Astrocyte (in vitro differentiated cells and primary cell): ENCODE measurements around the gene NT5C3B. TPM values are rescaled to one million over a fixed set of nuclear protein-coding genes. Genes with fewer than 3 reads are reported as not detected.

Source experiments
- DNase-seq: peaks from one replicate; pipeline ENCODE4 v3.0.0-alpha.2; 2010; ENCODE audit warnings: low read depth
- FAIRE-seq: peaks from 2 replicates; lab custom pipeline; 2011; peaks lifted over from hg19 to GRCh38; lab: Jason Lieb, UNC
- H2AFZ ChIP-seq: 2 replicates; pipeline ENCODE4 v1.6.0; 2012; ENCODE audit warnings: low read depth, low read length, inconsistent platforms
- H3K27ac ChIP-seq: 2 replicates; pipeline ENCODE4 v1.5.1; 2011; ENCODE audit warnings: low read depth, low read length, inconsistent platforms
- H3K27me3 ChIP-seq: 2 replicates; pipeline ENCODE4 v1.6.0; 2011; ENCODE audit warnings: low read length, inconsistent platforms; ENCODE audit not compliant: insufficient read depth
- H3K36me3 ChIP-seq: 2 replicates; pipeline ENCODE4 v1.5.1; 2011; ENCODE audit warnings: low read length, inconsistent platforms; ENCODE audit not compliant: insufficient read depth
- H3K4me1 ChIP-seq: 2 replicates; pipeline ENCODE4 v1.5.1; 2011; ENCODE audit warnings: low read length, inconsistent platforms; ENCODE audit not compliant: insufficient read depth
- H3K4me2 ChIP-seq: 2 replicates; pipeline ENCODE4 v1.6.0; 2012; ENCODE audit warnings: low read length, inconsistent platforms
- H3K4me3 ChIP-seq: 2 replicates; pipeline ENCODE4 v1.5.1; 2011; ENCODE audit warnings: low read depth, mild to moderate bottlenecking, low read length, inconsistent platforms; ENCODE audit not compliant: insufficient read depth
- H3K79me2 ChIP-seq: 2 replicates; pipeline ENCODE4 v1.6.0; 2012; ENCODE audit warnings: mild to moderate bottlenecking, low read length, inconsistent platforms; ENCODE audit not compliant: insufficient read depth
- H3K9ac ChIP-seq: 2 replicates; pipeline ENCODE4 v1.6.0; 2012; ENCODE audit warnings: mild to moderate bottlenecking, low read length, inconsistent platforms
- H3K9me3 ChIP-seq: 2 replicates; pipeline ENCODE4 v1.5.1; 2012; ENCODE audit warnings: low read depth, mild to moderate bottlenecking, low read length, inconsistent platforms; ENCODE audit not compliant: insufficient read depth
- H4K20me1 ChIP-seq: 2 replicates; pipeline ENCODE4 v1.6.0; 2012; ENCODE audit warnings: low read length, inconsistent platforms; ENCODE audit not compliant: insufficient read depth
- H3K27ac Mint-ChIP-seq: one replicate; pipeline ENCODE4 v1.8.0; 2021; ENCODE audit warnings: mild to moderate bottlenecking, mixed read lengths; ENCODE audit not compliant: unreplicated experiment
- H3K27me3 Mint-ChIP-seq: one replicate; pipeline ENCODE4 v1.8.0; 2021; ENCODE audit warnings: low read depth, mixed read lengths; ENCODE audit not compliant: unreplicated experiment
- H3K36me3 Mint-ChIP-seq: one replicate; pipeline ENCODE4 v1.8.0; 2021; ENCODE audit warnings: low read depth, mixed read lengths; ENCODE audit not compliant: unreplicated experiment
- H3K4me1 Mint-ChIP-seq: one replicate; pipeline ENCODE4 v1.8.0; 2021; ENCODE audit warnings: low read depth, mixed read lengths; ENCODE audit not compliant: unreplicated experiment
- H3K4me3 Mint-ChIP-seq: one replicate; pipeline ENCODE4 v1.8.0; 2021; ENCODE audit warnings: mild to moderate bottlenecking, moderate library complexity, mixed read lengths; ENCODE audit not compliant: unreplicated experiment
- H3K9me3 Mint-ChIP-seq: one replicate; pipeline ENCODE4 v1.8.0; 2021; ENCODE audit warnings: mild to moderate bottlenecking, mixed read lengths; ENCODE audit not compliant: unreplicated experiment
- CTCF ChIP-seq: IDR thresholded peaks from 2 replicates; pipeline ENCODE4 v1.5.1; 2011; ENCODE audit warnings: low read depth, mild to moderate bottlenecking, inconsistent platforms, low read length, moderate library complexity; ENCODE audit not compliant: insufficient read depth
- EZH2 ChIP-seq: IDR thresholded peaks from 2 replicates; pipeline ENCODE4 v1.6.1; 2012; ENCODE audit warnings: mild to moderate bottlenecking, low read length, inconsistent platforms; ENCODE audit not compliant: insufficient read depth
- total RNA-seq: library from RNA; stranded (reverse); gene quantifications from 2 replicates; pipeline ENCODE4 v1.2.1, GENCODE V29; 2021

Gene NT5C3B
- total RNA-seq, 1 donor from 2014 or later = 56.1 TPM

DNA sequence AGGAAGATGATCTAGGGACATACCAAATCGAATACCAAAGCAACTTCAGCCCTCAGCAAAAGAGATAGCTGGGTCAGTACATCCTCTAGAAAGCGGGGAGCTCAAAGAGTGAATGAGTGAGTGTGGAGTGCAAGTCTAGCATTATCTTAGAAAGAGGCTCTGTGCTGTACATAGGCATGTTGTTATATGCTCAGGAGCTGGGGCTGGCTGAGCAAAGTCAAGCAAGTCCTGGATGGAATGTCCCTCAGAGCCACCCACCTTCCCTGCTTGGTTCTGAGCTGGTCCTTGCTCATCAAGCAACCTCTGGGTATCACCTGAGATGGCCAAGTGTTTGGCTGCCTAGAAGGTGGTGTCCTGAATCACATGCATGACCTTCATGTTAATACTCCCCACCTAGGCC, 34.1 kb upstream of the NT5C3B start:
- H3K27ac Mint-ChIP-seq = peak overlapping the region; percentile 18

DNA sequence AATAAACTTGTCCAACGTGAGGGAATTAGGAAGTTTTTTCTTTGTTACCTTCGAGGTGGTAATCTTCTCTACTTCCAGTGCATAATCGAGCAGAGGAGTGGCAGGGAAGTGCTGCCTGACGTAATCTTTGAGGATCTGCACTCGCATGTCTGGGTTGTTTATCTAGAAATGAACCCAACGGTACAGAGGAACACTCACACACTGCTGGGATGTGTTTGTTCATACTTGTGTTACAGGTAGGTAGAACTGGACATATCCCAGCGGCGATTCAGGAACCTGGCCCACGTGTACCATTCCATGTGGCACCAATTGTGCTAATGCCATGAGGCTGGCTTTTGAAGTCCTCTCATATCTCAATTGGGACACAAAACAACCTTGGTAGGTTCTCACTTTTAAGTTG, 33.4 kb upstream of the NT5C3B start:
- H3K36me3 ChIP-seq = peaks cover 65% of the 10 kb centered on the region
- Mint-ChIP-seq H3K27me3 (no peaks in the 10 kb centered on the region), H3K27ac (peak overlapping the region; percentile 41), H3K36me3 (peaks cover 23% of the 10 kb centered on the region), H3K4me1 (no peaks in the 10 kb centered on the region), H3K4me3 (no peak overlapping the region), H3K9me3 (no peaks in the 10 kb centered on the region)
- no peak overlapping the region for H3K9ac ChIP-seq
- peaks cover 55% of the 10 kb centered on the region for H4K20me1 ChIP-seq
- H3K27me3 ChIP-seq = no peaks in the 10 kb centered on the region
- no peaks in the 10 kb centered on the region for H3K4me1 ChIP-seq
- FAIRE-seq = no peak
- no peak overlapping the region for H2AFZ ChIP-seq
- no peak for DNase-seq
- no peaks in the 10 kb centered on the region for H3K9me3 ChIP-seq
- no peak overlapping the region for H3K27ac ChIP-seq
- peaks cover 10% of the 10 kb centered on the region for H3K79me2 ChIP-seq
- H3K4me3 ChIP-seq = no peak overlapping the region
- H3K4me2 ChIP-seq = no peak overlapping the region
- TF ChIP-seq CTCF (no peak), EZH2 (no peak)

More for the DNA sequence above, 34.1 kb upstream of the NT5C3B start:
- Mint-ChIP-seq H3K4me3 (no peak overlapping the region), H3K4me1 (no peaks in the 10 kb centered on the region), H3K27me3 (no peaks in the 10 kb centered on the region), H3K36me3 (peaks cover 23% of the 10 kb centered on the region), H3K9me3 (no peaks in the 10 kb centered on the region)
- Histone ChIP-seq H2AFZ (no peak overlapping the region), H3K4me3 (no peak overlapping the region), H4K20me1 (peaks cover 58% of the 10 kb centered on the region), H3K4me2 (no peak overlapping the region), H3K9ac (no peak overlapping the region), H3K27ac (no peak overlapping the region), H3K27me3 (no peaks in the 10 kb centered on the region), H3K9me3 (no peaks in the 10 kb centered on the region), H3K4me1 (no peaks in the 10 kb centered on the region), H3K79me2 (peaks cover 4% of the 10 kb centered on the region), H3K36me3 (peaks cover 68% of the 10 kb centered on the region)
- DNase-seq (no peak), FAIRE-seq (no peak)
- TF ChIP-seq EZH2 = no peak
- no peak for TF ChIP-seq CTCF

- Mint-ChIP-seq H3K4me1 (no peaks in the 10 kb centered on the region), H3K4me3 (no peak overlapping the region), H3K36me3 (peaks cover 19% of the 10 kb centered on the region), H3K27ac (no peak overlapping the region), H3K27me3 (no peaks in the 10 kb centered on the region), H3K9me3 (no peaks in the 10 kb centered on the region)
- no peak for TF ChIP-seq EZH2
- no peak for TF ChIP-seq CTCF
- Histone ChIP-seq H3K9me3 (no peaks in the 10 kb centered on the region), H3K27me3 (no peaks in the 10 kb centered on the region), H3K36me3 (peaks cover 61% of the 10 kb centered on the region), H3K4me3 (no peak overlapping the region), H3K4me2 (no peak overlapping the region), H3K4me1 (peaks cover 4% of the 10 kb centered on the region), H3K27ac (no peak overlapping the region), H3K79me2 (peaks cover 19% of the 10 kb centered on the region), H4K20me1 (peaks cover 56% of the 10 kb centered on the region), H2AFZ (no peak overlapping the region), H3K9ac (no peak overlapping the region)
- no peak for DNase-seq
- FAIRE-seq = no peak
Observed at GRCh38 chr17:41868568-41868967, 32.5 kb upstream of the NT5C3B start.
